GM18870 (cell line): ENCODE measurements around the gene POTEF.
"Not testable (repeated sequence)": the region's sequence is repeated elsewhere in the genome, so short reads cannot be mapped to it uniquely, and the experiment has no call there.

ENCODE experiments used
- ATAC-seq: cut with Tn5 transposase; IDR thresholded peaks from one replicate; pipeline ENCODE4 v1.9.1; 2021; ENCODE audit warnings: moderate library complexity; ENCODE audit not compliant: unreplicated experiment

The POTEF gene

GRCh38 chr2:130128464-130128863 lies 558 bp downstream of the POTEF start:
- ATAC-seq, result not testable (repeated sequence)

GRCh38 chr2:130127726-130128125 lies 1.3 kb downstream of the POTEF start:
- not testable (repeated sequence) for ATAC-seq

GRCh38 chr2:130120924-130121323 lies 8.1 kb downstream of the POTEF start:
- not testable (repeated sequence) for ATAC-seq

GRCh38 chr2:130102597-130103363 lies 26.2 kb downstream of the POTEF start:
- ATAC-seq, result not testable (repeated sequence)

GRCh38 chr2:130062645-130063044 lies 66.4 kb downstream of the POTEF start:
- ATAC-seq, result not testable (repeated sequence)

GRCh38 chr2:130059982-130060381 lies 69.0 kb downstream of the POTEF start:
- not testable (repeated sequence) for ATAC-seq

GRCh38 chr2:130056336-130056735 lies 72.7 kb downstream of the POTEF start:
- ATAC-seq, result not testable (repeated sequence)

GRCh38 chr2:130053217-130053911 lies 75.7 kb downstream of the POTEF start:
- ATAC-seq, result not testable (repeated sequence)

- not testable (repeated sequence) for ATAC-seq
Measured at GRCh38 chr2:130052376-130052775, 76.6 kb downstream of the POTEF start.

GRCh38 chr2:130048422-130048821 lies 80.6 kb downstream of the POTEF start:
- not testable (repeated sequence) for ATAC-seq

- not testable (repeated sequence) for ATAC-seq
Measured at GRCh38 chr2:130038265-130038603, 90.8 kb downstream of the POTEF start.

GRCh38 chr2:130025931-130026330 lies 103.1 kb downstream of the POTEF start:
- not testable (repeated sequence) for ATAC-seq
